GM23248 (cell line): ENCODE results near the gene LIN28A.

Experiments used
- EZH2 ChIP-seq: fragments of 200-600 bp; sonication (generic); IDR thresholded peaks from 2 replicates; pipeline ENCODE4 v1.6.1; 2018; ENCODE audit warnings: antibody characterized with exemption, mild to moderate bottlenecking; ENCODE audit not compliant: insufficient read depth, poor library complexity, severe bottlenecking
- EZH2phosphoT487 ChIP-seq: fragments of 200-600 bp; sonication (generic); IDR thresholded peaks from 2 replicates; pipeline ENCODE4 v1.6.1; 2018; ENCODE audit warnings: antibody characterized with exemption, moderate library complexity, mild to moderate bottlenecking, low read depth; ENCODE audit not compliant: insufficient read depth

DNA sequence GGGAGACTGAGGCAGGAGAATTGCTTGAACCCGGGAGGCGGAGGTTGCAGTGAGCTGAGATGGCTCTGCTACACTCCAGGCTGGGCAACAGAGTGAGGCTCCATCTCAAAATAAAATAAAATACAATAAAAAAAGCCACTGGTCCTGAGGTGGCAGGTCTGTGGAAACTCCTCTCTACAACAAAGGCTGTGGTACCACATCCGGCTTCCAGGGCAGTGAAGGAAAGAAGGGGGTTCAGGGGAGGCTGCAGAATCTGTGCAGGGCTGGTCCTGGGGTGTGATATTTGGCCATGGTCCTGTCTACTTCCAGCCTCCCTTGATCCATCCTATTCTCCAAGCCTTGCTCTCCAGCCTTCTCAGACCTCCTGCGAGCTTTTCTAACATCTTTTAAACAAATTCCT, 37.3 kb upstream of the LIN28A start:
- TF ChIP-seq EZH2 (no peak), EZH2phosphoT487 (no peak)
